ENCODE results near the gene GPC6.

DNA sequence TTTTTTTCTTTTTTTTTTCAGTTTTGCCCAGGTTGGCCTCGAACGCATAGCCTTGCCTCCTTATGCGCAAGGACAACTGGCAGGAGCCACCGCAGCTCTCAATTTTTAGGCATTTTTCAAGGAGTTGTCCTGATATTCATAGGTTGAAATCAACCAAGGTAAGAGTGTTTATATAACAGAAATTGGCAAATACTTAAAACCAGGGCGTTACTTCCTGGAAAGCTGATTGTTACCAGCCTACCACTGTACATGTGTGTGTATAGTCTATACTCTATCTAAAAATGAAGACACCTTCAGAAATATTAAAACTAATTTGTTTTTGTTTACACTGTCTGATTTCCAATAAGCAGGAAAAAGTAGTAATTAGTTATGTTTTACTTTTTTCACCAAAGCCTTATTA, 39.2 kb downstream of the GPC6 start:
- TF ChIP-seq POLR2A (IDR thresholded peaks at IDR 0.05) = no peak
- TF ChIP-seq, protein P1, sequence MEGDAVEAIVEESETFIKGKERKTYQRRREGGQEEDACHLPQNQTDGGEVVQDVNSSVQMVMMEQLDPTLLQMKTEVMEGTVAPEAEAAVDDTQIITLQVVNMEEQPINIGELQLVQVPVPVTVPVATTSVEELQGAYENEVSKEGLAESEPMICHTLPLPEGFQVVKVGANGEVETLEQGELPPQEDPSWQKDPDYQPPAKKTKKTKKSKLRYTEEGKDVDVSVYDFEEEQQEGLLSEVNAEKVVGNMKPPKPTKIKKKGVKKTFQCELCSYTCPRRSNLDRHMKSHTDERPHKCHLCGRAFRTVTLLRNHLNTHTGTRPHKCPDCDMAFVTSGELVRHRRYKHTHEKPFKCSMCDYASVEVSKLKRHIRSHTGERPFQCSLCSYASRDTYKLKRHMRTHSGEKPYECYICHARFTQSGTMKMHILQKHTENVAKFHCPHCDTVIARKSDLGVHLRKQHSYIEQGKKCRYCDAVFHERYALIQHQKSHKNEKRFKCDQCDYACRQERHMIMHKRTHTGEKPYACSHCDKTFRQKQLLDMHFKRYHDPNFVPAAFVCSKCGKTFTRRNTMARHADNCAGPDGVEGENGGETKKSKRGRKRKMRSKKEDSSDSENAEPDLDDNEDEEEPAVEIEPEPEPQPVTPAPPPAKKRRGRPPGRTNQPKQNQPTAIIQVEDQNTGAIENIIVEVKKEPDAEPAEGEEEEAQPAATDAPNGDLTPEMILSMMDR (IDR thresholded peaks at IDR 0.05) = no peak
- TF ChIP-seq EP300 (IDR thresholded peaks at IDR 0.05) = no peak
- no peak for TF ChIP-seq POLR2AphosphoS5 (IDR thresholded peaks at IDR 0.05)
